Measurements from ENCODE around the gene NTN1.
"Not testable (repeated sequence)": the region's sequence is repeated elsewhere in the genome, so short reads cannot be mapped to it uniquely, and the experiment has no call there.

The NTN1 gene

DNA sequence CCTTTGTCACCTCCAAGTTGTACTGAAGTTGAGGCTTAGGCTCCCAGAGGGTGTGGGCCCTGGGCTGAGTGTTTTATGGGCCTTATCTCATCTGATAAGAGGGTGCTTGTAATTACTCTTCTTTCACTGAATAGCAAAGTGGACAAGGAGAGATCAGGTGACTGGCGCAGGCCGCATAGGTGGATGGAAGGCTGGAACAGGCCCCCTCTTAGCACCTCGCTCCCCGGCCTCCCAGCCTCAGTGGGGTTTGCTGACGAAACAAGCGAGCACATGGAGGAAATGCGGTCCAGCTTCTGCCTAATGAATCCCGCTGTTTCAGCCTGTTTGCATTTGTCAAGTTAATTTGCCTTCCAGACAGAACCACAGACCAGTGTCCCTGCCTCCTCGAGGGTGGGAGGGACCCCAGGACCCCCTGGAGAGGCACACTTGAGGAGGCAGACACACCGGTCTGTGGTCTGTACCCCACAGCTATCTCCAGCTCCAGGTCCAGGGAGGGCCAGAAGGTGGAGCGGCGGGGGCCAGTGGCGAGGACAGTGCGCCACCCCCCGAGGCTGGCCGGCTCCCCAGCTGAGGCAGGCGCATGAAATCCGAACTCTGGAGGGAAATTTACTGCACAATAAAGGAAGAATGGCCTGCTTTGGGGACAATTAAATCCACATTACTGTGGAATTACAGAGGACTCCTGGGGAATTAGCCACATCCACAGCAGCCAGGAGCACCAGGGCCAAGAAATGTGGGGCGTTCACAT lies 123.4 kb downstream of the NTN1 start:
- no peak for TF ChIP-seq Cebpa-rat (IDR thresholded peaks at IDR 0.05)
- no peaks in the 10 kb centered on the region for H4K20me1 ChIP-seq
- no peak overlapping the region for H3K9ac ChIP-seq
- H3K4me2 ChIP-seq = no peak overlapping the region
- no peaks in the 10 kb centered on the region for H3K4me1 ChIP-seq
- H3K27me3 ChIP-seq = no peaks in the 10 kb centered on the region
- H3K36me3 ChIP-seq = no peaks in the 10 kb centered on the region
- H3K4me3 ChIP-seq = no peak overlapping the region
- H3K27ac ChIP-seq = no peak overlapping the region
- no peaks in the 10 kb centered on the region for H3K9me3 ChIP-seq (replicated peaks in 1 of 11)

DNA sequence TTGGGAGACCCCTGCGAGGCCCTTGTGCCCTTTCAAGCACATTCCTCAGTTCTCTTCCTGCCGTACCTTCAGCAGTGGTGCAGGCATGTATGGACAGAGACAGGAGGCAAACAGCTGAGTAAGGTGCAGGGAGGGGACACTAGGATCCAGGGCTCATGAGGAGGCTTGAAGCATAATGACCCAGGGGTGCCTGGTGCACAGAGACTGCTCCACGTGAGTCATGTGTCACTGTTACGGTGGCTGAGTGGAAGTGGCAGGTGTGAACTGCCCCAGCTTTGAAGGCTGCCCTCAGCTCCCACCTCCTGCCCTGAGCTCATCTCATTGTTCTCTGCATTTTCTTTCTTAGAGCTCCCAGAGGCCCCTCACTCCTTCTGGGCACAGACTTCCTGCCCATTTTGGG lies 124.8 kb downstream of the NTN1 start:
- Histone ChIP-seq H3K27ac (no peak overlapping the region), H3K27me3 (no peaks in the 10 kb centered on the region), H3K4me3 (no peak overlapping the region), H4K20me1 (no peaks in the 10 kb centered on the region), H3K9me3 (replicated peaks in 1 of 11) (no peaks in the 10 kb centered on the region), H3K9ac (no peak overlapping the region), H3K4me1 (no peaks in the 10 kb centered on the region), H3K4me2 (no peak overlapping the region), H3K36me3 (no peaks in the 10 kb centered on the region)
- no peak for TF ChIP-seq Cebpa-rat (IDR thresholded peaks at IDR 0.05)

DNA sequence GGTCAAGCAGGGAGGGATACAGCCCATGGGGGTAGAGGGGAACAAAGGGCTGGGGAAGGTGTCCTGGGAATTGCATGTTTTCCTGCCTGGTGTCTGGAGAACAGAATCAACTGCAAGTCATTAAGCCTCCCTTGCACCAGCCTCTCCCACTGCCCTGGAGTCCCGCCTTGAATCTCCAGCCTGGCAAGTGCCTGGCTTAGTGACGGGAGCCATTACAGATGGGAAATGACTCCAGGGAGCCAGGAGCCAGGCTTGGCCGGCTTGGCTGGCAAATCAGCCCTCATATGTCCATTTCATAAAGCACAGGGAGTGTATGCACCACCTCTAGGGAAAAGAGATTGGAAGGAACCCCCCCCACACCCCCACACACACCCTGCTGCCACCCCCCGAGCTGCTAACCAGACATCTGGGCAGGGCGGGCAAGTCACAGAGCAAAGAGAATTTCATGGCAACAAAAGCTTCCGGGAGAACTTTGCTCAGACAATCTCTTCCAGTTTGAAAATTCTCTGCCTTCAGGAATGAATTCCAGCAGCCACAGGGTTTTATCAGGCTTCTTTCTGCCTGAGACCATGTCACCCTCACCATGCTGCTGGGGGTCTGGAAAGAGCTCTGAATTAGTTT lies 127.7 kb downstream of the NTN1 start:
- H3K27me3 ChIP-seq = no peaks in the 10 kb centered on the region
- H3K9ac ChIP-seq = no peak overlapping the region
- peaks cover 0 to 10% (median 0%) of the 10 kb centered on the region in 11 experiments; a peak in 7 of 22 replicates for H3K9me3 ChIP-seq (replicated peaks in 1 of 11)
- H3K4me2 ChIP-seq = no peak overlapping the region
- no peaks in the 10 kb centered on the region for H4K20me1 ChIP-seq
- H3K27ac ChIP-seq = no peak overlapping the region
- no peaks in the 10 kb centered on the region for H3K36me3 ChIP-seq
- H3K4me3 ChIP-seq = no peak overlapping the region
- TF ChIP-seq Cebpa-rat (IDR thresholded peaks at IDR 0.05) = no peak
- H3K4me1 ChIP-seq = no peaks in the 10 kb centered on the region

DNA sequence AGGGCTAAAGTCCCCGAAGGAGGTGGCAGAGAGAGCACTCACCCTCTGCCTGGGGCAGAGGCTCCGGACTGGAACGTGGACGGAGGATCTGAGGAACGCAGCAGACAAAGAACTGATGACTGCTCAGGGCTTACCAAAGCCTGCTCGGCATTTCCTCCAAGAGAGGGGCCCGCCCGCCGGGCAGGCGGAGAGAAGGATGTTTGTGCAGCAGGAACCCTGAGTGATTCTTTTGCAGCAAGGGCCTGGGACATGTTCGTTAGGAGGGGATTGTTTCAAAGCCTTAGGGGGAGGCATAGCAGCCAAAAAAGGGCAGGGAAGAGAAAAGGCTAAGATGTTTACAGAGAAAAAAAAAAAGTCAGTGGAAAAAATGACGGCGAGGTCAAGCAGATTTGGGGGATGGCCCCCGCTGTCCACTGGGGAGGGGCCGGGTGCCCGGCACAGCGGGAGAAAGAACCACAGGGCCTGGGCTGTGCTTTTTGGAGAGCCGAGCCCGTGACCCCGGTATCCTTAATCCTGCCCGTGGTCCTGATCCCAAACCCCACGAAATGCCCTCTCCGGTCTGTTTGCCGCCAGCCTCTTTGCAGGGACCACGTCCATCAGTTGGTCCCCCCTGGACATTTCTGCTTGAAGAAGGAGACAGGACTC lies 129.3 kb downstream of the NTN1 start:
- no peak overlapping the region for H3K4me2 ChIP-seq
- no peak overlapping the region for H3K4me3 ChIP-seq
- no peaks in the 10 kb centered on the region for H4K20me1 ChIP-seq
- no peak for TF ChIP-seq Cebpa-rat (IDR thresholded peaks at IDR 0.05)
- H3K4me1 ChIP-seq = no peaks in the 10 kb centered on the region
- H3K27me3 ChIP-seq = no peaks in the 10 kb centered on the region
- peaks cover 0 to 10% (median 0%) of the 10 kb centered on the region in 11 experiments; a peak in 7 of 22 replicates for H3K9me3 ChIP-seq (replicated peaks in 1 of 11)
- H3K27ac ChIP-seq = no peak overlapping the region
- no peak overlapping the region for H3K9ac ChIP-seq
- no peaks in the 10 kb centered on the region for H3K36me3 ChIP-seq

DNA sequence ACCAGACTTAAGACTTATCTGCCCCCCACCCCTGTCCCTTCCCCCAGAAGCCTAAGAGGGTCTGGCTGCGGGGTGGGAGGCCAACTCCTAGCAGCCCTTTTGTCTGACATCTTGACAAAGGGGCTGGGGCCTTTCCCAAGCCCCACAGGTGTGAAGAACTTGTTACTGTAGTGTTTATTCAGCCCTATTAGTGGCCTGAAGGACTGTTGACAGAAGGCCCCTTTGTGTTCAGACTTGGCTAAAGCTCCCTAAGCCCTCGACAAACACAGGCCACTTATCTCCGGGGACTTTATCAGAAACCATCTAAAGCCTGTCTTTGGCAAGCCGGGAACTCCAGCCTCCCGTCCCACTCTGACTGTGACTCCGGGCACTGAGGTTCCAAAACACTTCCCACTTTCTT lies 129.8 kb downstream of the NTN1 start:
- H4K20me1 ChIP-seq = no peaks in the 10 kb centered on the region
- H3K4me1 ChIP-seq = no peaks in the 10 kb centered on the region
- TF ChIP-seq Cebpa-rat (IDR thresholded peaks at IDR 0.05) = no peak
- no peaks in the 10 kb centered on the region for H3K27me3 ChIP-seq
- H3K4me3 ChIP-seq = no peak overlapping the region
- H3K4me2 ChIP-seq = no peak overlapping the region
- no peak overlapping the region for H3K9ac ChIP-seq
- H3K27ac ChIP-seq = no peak overlapping the region
- peaks cover 0 to 10% (median 0%) of the 10 kb centered on the region in 11 experiments; a peak in 7 of 22 replicates for H3K9me3 ChIP-seq (replicated peaks in 1 of 11)
- no peaks in the 10 kb centered on the region for H3K36me3 ChIP-seq

DNA sequence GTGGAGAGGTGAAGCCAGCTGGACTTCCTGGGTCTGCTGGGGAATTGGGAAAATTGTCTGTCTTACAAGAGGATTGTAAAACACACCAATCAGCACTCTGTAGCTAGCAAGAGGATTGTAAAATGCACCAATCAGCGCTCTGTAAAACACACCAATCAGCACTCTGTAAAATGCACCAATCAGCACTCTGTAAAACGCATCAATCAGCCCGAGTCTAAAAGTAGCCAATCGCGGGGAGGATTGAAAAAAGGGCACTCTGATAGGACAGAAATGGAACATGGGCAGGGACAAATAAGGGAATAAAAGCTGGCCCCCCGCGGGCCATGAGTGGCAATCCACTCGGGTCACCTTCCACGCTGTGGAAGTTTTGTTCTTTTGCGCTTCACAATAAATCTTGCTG lies 130.4 kb downstream of the NTN1 start:
- H3K27me3 ChIP-seq; H3K9ac ChIP-seq; H4K20me1 ChIP-seq; H3K36me3 ChIP-seq; H3K4me1 ChIP-seq; H3K4me3 ChIP-seq; H3K27ac ChIP-seq; H3K4me2 ChIP-seq; H3K9me3 ChIP-seq (replicated peaks in 1 of 11): not testable (repeated sequence)

DNA sequence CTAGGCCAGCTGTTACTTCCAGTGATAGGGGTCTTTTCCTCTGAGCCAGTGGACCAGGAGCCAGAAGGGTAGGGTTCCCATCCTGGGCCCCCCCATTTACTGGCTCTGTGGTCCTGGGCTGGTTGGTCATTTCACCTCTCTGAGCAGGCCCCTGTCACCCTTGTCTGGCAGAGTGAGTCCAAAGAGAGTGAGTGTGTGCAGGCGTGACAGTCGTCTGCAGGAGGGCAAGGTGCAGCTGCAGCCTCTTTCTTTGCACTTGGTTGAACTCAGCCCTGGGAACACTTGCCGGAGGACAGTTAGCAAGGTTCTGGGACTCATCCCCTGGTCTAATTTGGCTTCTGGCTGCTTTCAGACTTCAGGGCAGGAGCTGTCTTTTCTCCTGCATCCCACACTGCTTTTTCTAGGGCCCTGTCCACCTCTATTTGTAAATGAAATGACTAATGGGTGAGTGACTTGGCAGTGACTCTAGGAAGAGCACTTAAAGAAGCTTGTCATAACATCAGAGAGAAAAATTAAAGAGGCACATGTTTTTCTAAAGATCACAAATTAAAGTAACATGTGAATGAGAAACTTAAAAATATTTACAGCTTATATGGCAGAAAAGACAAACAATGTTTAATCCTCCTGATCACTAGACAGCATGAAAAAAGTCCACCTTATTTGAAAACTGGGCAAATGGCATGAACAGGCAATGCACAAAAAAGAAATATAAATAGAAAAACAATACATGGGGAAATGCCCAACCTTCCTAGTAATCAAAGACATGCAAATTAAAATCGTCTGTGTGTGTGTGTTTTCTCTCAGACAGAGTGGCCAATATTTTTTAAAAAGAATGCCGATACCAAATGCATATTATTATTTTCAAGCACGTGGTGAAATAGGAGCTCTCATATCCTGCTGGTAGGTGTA lies 137.5 kb downstream of the NTN1 start:
- Histone ChIP-seq H3K4me2 (no peak overlapping the region), H3K27ac (no peak overlapping the region), H3K36me3 (no peaks in the 10 kb centered on the region), H3K4me3 (no peak overlapping the region), H4K20me1 (no peaks in the 10 kb centered on the region), H3K9ac (no peak overlapping the region), H3K9me3 (replicated peaks in 1 of 11) (peaks cover 6 to 24% (median 17%) of the 10 kb centered on the region in 11 experiments), H3K4me1 (no peaks in the 10 kb centered on the region), H3K27me3 (no peaks in the 10 kb centered on the region)
- TF ChIP-seq Cebpa-rat (IDR thresholded peaks at IDR 0.05) = no peak

DNA sequence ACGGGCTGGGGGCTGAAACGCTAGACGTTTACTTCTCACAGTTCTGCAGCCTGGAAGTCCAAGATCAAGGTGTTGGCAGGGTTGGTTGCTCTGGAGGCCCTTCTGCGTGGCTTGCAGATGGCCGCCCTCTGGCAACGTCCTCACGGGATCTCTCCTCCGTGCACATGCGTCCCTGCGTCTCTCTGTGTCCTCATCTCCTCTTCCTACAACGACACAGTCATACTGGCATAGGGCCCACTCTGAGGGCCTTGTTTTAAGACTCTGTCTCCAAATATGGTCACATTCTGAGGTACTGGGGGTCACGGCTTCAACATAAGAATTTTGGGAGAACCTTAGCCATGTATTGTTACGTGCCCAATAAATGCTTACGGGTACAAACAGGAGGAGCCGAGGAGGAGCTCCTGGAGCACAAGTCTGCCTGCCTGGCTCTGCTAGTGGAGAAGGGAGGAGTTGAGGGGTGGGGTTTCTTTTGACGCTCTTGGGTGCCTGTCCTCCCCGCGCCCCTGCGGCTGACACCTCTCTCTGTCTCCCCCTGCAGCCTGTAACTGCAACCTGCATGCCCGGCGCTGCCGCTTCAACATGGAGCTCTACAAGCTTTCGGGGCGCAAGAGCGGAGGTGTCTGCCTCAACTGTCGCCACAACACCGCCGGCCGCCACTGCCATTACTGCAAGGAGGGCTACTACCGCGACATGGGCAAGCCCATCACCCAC lies 141.1 kb downstream of the NTN1 start:
- H3K9ac ChIP-seq = no peak overlapping the region
- H3K4me2 ChIP-seq = no peak overlapping the region
- H3K27me3 ChIP-seq = no peaks in the 10 kb centered on the region; a peak in 1 of 22 replicates
- H3K36me3 ChIP-seq = no peaks in the 10 kb centered on the region
- H3K27ac ChIP-seq = no peak overlapping the region
- H3K4me1 ChIP-seq = no peaks in the 10 kb centered on the region
- no peaks in the 10 kb centered on the region for H4K20me1 ChIP-seq
- H3K9me3 ChIP-seq (replicated peaks in 1 of 11) = peaks cover 6 to 29% (median 17%) of the 10 kb centered on the region in 11 experiments
- H3K4me3 ChIP-seq = no peak overlapping the region
- no peak for TF ChIP-seq Cebpa-rat (IDR thresholded peaks at IDR 0.05)
